GM19351 (cell line): Measurements from ENCODE around the gene TAPT1.
"Not testable (repeated sequence)": the region's sequence is repeated elsewhere in the genome, so short reads cannot be mapped to it uniquely, and the experiment has no call there.

ENCODE experiments used
- ATAC-seq: cut with Tn5 transposase; IDR thresholded peaks from one replicate; pipeline ENCODE4 v1.9.1; 2021; ENCODE audit warnings: mild to moderate bottlenecking, moderate library complexity; ENCODE audit not compliant: unreplicated experiment

Gene TAPT1

GRCh38 chr4:16225863-16226815 lies at the start of gene TAPT1:
Gene TAPT1, minus strand, starts transcription at chr4:16226471. Its CDS starts 14 bp downstream, at chr4:16226457.
- peak; percentile 65 for ATAC-seq

GRCh38 chr4:16271411-16271810 lies 45.1 kb upstream of the TAPT1 start:
- ATAC-seq, result no peak

- no peak for ATAC-seq
Measured at GRCh38 chr4:16270454-16271328, 44.4 kb upstream of the TAPT1 start.

- not testable (repeated sequence) for ATAC-seq
Measured at GRCh38 chr4:16269742-16270453, 43.6 kb upstream of the TAPT1 start.

- ATAC-seq, result no peak
Measured at GRCh38 chr4:16269240-16269639, 43.0 kb upstream of the TAPT1 start.

- no peak for ATAC-seq
Measured at GRCh38 chr4:16268290-16268689, 42.0 kb upstream of the TAPT1 start.

- no peak for ATAC-seq
Measured at GRCh38 chr4:16267639-16268038, 41.4 kb upstream of the TAPT1 start.

GRCh38 chr4:16265820-16266219 lies 39.5 kb upstream of the TAPT1 start:
- no peak for ATAC-seq

GRCh38 chr4:16264798-16265197 lies 38.5 kb upstream of the TAPT1 start:
- peak; percentile 73 for ATAC-seq

- ATAC-seq, result no peak
Measured at GRCh38 chr4:16263056-16263455, 36.8 kb upstream of the TAPT1 start.

GRCh38 chr4:16262188-16262587 lies 35.9 kb upstream of the TAPT1 start:
- peak; percentile 38 for ATAC-seq

GRCh38 chr4:16261313-16261878 lies 35.1 kb upstream of the TAPT1 start:
- no peak for ATAC-seq

- no peak for ATAC-seq
Measured at GRCh38 chr4:16259889-16260246, 33.6 kb upstream of the TAPT1 start.

- ATAC-seq, result no peak
Measured at GRCh38 chr4:16259241-16259888, 33.1 kb upstream of the TAPT1 start.

- no peak for ATAC-seq
Measured at GRCh38 chr4:16257611-16258010, 31.3 kb upstream of the TAPT1 start.

GRCh38 chr4:16256343-16256742 lies 30.1 kb upstream of the TAPT1 start:
- ATAC-seq, result no peak

- ATAC-seq, result no peak
Measured at GRCh38 chr4:16255730-16256129, 29.5 kb upstream of the TAPT1 start.

- ATAC-seq, result no peak
Measured at GRCh38 chr4:16253127-16253960, 27.1 kb upstream of the TAPT1 start.

GRCh38 chr4:16250661-16251365 lies 24.5 kb upstream of the TAPT1 start:
- ATAC-seq, result no peak
